Activated CD4-positive, alpha-beta T cell treated with anti-CD3 and anti-CD28 coated beads, Interleukin-2, amount 50 U/mL, for 48 hours (primary cell): ENCODE data around the gene NRK.
"Not testable (repeated sequence)": the region's sequence is repeated elsewhere in the genome, so short reads cannot be mapped to it uniquely, and the experiment has no call there.

ENCODE experiments used
- DNase-seq, 2 experiments: peaks; one replicate each; pipeline ENCODE4 v3.0.0-alpha.2; 2020

Gene NRK

GRCh38 chrX:105882581-105883275 lies 60.4 kb downstream of the NRK start:
- DNase-seq: no peak

- no peak for DNase-seq
These were observed 72.4 kb downstream of the NRK start for GRCh38 chrX:105894721-105895120.

- DNase-seq: no peak
These were observed 87.2 kb downstream of the NRK start for GRCh38 chrX:105909576-105909975.

- DNase-seq: no peak
These were observed 88.3 kb downstream of the NRK start for GRCh38 chrX:105910563-105911105.

GRCh38 chrX:105945266-105945665 lies 122.9 kb downstream of the NRK start:
- DNase-seq: no peak

GRCh38 chrX:105969487-105969886 lies 147.1 kb downstream of the NRK start:
- no peak for DNase-seq

GRCh38 chrX:105972690-105973386 lies 150.5 kb downstream of the NRK start:
- DNase-seq: no peak

- no peak for DNase-seq
These were observed 151.0 kb downstream of the NRK start for GRCh38 chrX:105973387-105973739.

- DNase-seq: no peak
These were observed 153.0 kb downstream of the NRK start for GRCh38 chrX:105975382-105975781.

GRCh38 chrX:105981772-105982485 lies 159.6 kb downstream of the NRK start:
- no peak for DNase-seq

- not testable (repeated sequence) for DNase-seq
These were observed 166.1 kb downstream of the NRK start for GRCh38 chrX:105988487-105988886.

GRCh38 chrX:105999294-105999693 lies 177.0 kb downstream of the NRK start:
- no peak for DNase-seq

GRCh38 chrX:106000203-106000602 lies 177.9 kb downstream of the NRK start:
- DNase-seq: no peak

- DNase-seq: not testable (repeated sequence)
These were observed 178.3 kb downstream of the NRK start for GRCh38 chrX:106000609-106001008.

- DNase-seq: no peak
These were observed 183.3 kb downstream of the NRK start for GRCh38 chrX:106005684-106006083.

- no peak for DNase-seq
These were observed 185.5 kb downstream of the NRK start for GRCh38 chrX:106007815-106008214.
